Suppressor macrophage treated with lipopolysaccharide for 1 hour (primary cell): ENCODE results near the gene PLA2R1.

Source experiments
- DNase-seq, 3 donors: peaks; one replicate each; pipeline ENCODE4 v3.0.0-alpha.2; 2020 to 2022

The PLA2R1 gene

DNA sequence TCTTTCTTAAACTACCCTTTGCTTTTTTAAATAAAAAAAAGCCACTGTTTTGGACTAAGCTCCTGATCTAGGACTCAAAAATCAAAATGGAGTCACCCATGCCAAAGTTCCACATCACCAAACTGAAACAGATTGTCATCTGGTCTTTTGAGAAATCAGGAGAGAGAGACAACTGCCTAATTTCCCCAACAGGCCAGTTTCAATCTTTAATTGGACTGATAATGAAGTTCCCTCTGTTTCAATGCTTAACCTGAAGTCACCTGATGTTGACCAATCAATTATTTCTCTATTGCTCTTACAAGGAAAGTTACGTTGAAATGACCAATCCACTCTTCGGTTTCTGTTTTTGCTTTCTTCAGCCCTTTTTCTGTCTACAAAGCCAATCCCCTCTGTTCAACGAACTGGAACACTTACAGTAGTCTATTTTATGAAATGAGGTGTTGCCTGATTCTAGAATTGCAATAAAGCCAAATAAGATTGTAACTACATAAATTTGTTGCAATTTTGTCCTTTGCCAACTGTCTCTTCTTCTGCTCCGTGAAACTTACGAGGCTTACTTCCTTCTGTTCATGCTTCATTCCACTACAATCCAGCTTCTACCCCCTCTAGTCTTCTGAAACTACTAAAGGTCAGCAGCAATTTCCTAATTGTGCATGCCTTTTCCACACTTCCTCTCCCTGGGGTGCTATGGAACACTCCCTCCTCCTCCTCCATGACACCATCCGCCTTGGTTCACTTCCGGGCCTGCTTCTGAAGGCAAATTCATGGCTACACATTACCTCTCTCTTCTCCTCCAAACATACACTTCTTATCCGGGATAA is 169.2 kb downstream of the PLA2R1 start:
- peak; percentile 68 to 81 (median 73) for DNase-seq

GRCh38 chr2:159891917-159892730 is 170.3 kb downstream of the PLA2R1 start:
- no peak for DNase-seq

- DNase-seq, result no peak
Observed at GRCh38 chr2:159891267-159891588, 171.2 kb downstream of the PLA2R1 start.

GRCh38 chr2:159890551-159891266 is 171.7 kb downstream of the PLA2R1 start:
- peak; percentile 93 to 98 (median 95) for DNase-seq

GRCh38 chr2:159882130-159882745 is 180.2 kb downstream of the PLA2R1 start:
- DNase-seq, result peak; percentile 29 to 69 (median 38)
